Liver (tissue), 9 donors: Measurements from ENCODE around the gene SLC25A21. TPM values are rescaled to one million over a fixed set of nuclear protein-coding genes. Genes with fewer than 3 reads are reported as not detected.

Experiments
- DNase-seq: peaks from one replicate; pipeline ENCODE4 v3.0.0-alpha.2; 2017; ENCODE audit warnings: low spot score
- H3K27ac ChIP-seq, 2 donors: one replicate each; pipeline ENCODE4 v1.7.0; 2013; ENCODE audit warnings: inconsistent platforms in 2 of 2, low read length in 2 of 2, control low read depth in 1 of 2, low read depth in 1 of 2, mild to moderate bottlenecking in 1 of 2
- H3K27me3 ChIP-seq, 4 donors: one replicate each; pipeline versions ENCODE4 v1.6.1 to v1.7.0; 2013; ENCODE audit warnings: low read length in 3 of 4, inconsistent platforms in 1 of 4, mild to moderate bottlenecking in 1 of 4, moderate library complexity in 1 of 4; ENCODE audit not compliant: control insufficient read depth in 4 of 4, insufficient read depth in 4 of 4
- H3K36me3 ChIP-seq, 4 donors: one replicate each; pipeline versions ENCODE4 v1.6.1 to v1.7.0; 2013; ENCODE audit warnings: low read length in 3 of 4, mild to moderate bottlenecking in 3 of 4, low read depth in 1 of 4, moderate library complexity in 1 of 4; ENCODE audit not compliant: control insufficient read depth in 4 of 4, insufficient read depth in 3 of 4
- H3K4me1 ChIP-seq, 4 donors: one replicate each; pipeline versions ENCODE4 v1.6.1 to v1.7.0; 2013; ENCODE audit warnings: low read length in 3 of 4, mild to moderate bottlenecking in 3 of 4, moderate library complexity in 1 of 4; ENCODE audit not compliant: control insufficient read depth in 4 of 4, insufficient read depth in 4 of 4
- H3K4me3 ChIP-seq, 3 donors: one replicate each; pipeline versions ENCODE4 v1.6.1 to v1.7.0; 2013; ENCODE audit warnings: low read length in 3 of 3, control low read depth in 1 of 3, low read depth in 1 of 3, mild to moderate bottlenecking in 1 of 3
- H3K9ac ChIP-seq, 2 donors: one replicate each; pipeline ENCODE4 v1.7.0; 2013; ENCODE audit warnings: low read length in 2 of 2, mild to moderate bottlenecking in 2 of 2, moderate library complexity in 2 of 2, control low read depth in 1 of 2, low read depth in 1 of 2
- H3K9me3 ChIP-seq, 4 donors: one replicate each; pipeline versions ENCODE4 v1.6.1 to v1.7.0; 2013; ENCODE audit warnings: low read length in 3 of 4; ENCODE audit not compliant: control insufficient read depth in 4 of 4
- EGR1 ChIP-seq, 2 donors: IDR thresholded peaks; 2 replicates each; pipeline ENCODE4 v1.6.1; 2016 to 2018; ENCODE audit warnings: antibody characterized with exemption in 2 of 2, low read depth in 2 of 2
- FOXA1 ChIP-seq: IDR thresholded peaks from 2 replicates; pipeline ENCODE4 v1.6.1; 2016; ENCODE audit warnings: antibody characterized with exemption
- FOXA2 ChIP-seq: IDR thresholded peaks from 2 replicates; pipeline ENCODE4 v1.6.1; 2016; ENCODE audit warnings: antibody characterized with exemption
- GABPA ChIP-seq, 2 donors: IDR thresholded peaks in 1 of 2; conservative IDR thresholded peaks in 1 of 2; 2 replicates each; pipeline ENCODE4 v1.6.1; 2016; ENCODE audit warnings: antibody characterized with exemption in 2 of 2, mild to moderate bottlenecking in 1 of 2, moderate library complexity in 1 of 2
- HNF4A ChIP-seq, 2 donors: conservative IDR thresholded peaks; 2 replicates each; pipeline ENCODE4 v1.6.1; 2016; ENCODE audit warnings: antibody characterized with exemption in 2 of 2, mild to moderate bottlenecking in 2 of 2
- HNF4G ChIP-seq: IDR thresholded peaks from 2 replicates; pipeline ENCODE4 v1.6.1; 2016; ENCODE audit warnings: antibody characterized with exemption
- JUND ChIP-seq, 2 donors: IDR thresholded peaks; 2 replicates each; pipeline ENCODE4 v1.6.1; 2016; ENCODE audit warnings: antibody characterized with exemption in 2 of 2
- RAD21 ChIP-seq, 2 donors: IDR thresholded peaks; 2 replicates each; pipeline ENCODE4 v1.6.1; 2016; ENCODE audit warnings: antibody characterized with exemption in 2 of 2, mild to moderate bottlenecking in 2 of 2
- RXRA ChIP-seq, 2 donors: IDR thresholded peaks; 2 replicates each; pipeline ENCODE4 v1.6.1; 2017 to 2018; ENCODE audit warnings: antibody characterized with exemption in 2 of 2, mild to moderate bottlenecking in 1 of 2
- SP1 ChIP-seq: IDR thresholded peaks from 2 replicates; pipeline ENCODE4 v1.6.1; 2018; ENCODE audit warnings: antibody characterized with exemption, mild to moderate bottlenecking
- TAF1 ChIP-seq: conservative IDR thresholded peaks from 2 replicates; pipeline ENCODE4 v1.6.1; 2016; ENCODE audit warnings: antibody characterized with exemption, mild to moderate bottlenecking
- YY1 ChIP-seq: IDR thresholded peaks from 2 replicates; pipeline ENCODE4 v1.6.1; 2016; ENCODE audit warnings: antibody characterized with exemption, mild to moderate bottlenecking
- WGBS: extraction: QIAGEN DNeasy Blood & Tissue Kit; methylation state at CpG from one replicate; pipeline ENCODE4 v1.1.7; 2013; 5-methylcytosine and 5-hydroxymethylcytosine counted together
- polyA plus RNA-seq, 2 donors: library from polyadenylated mRNA; stranded (reverse) in 1 of 2; unstranded in 1 of 2; fragments of 200-250 nt in 1 of 2; fragments of >200 nt in 1 of 2; fragmentation: Nextera tagmentation in 1 of 2; extraction: Ambion mirVana in 1 of 2; gene quantifications; one replicate each; pipeline versions ENCODE4 v1.2.1 to v1.2.3, GENCODE V29; 2013 to 2015
- total RNA-seq, 2 donors: library from RNA; depleted of rRNA; stranded (reverse); fragments of >200 nt; gene quantifications; one replicate each; pipeline ENCODE4 v1.2.3, GENCODE V29; 2014
- TF ChIP-seq, protein P1 (sequence below): IDR thresholded peaks from 2 replicates; pipeline ENCODE4 v1.6.1; 2016; ENCODE audit warnings: antibody characterized with exemption
- TF ChIP-seq, protein P2 (sequence below): fragments of 150-350 bp; IDR thresholded peaks from 2 replicates; pipeline ENCODE4 v1.5.1; 2017; ENCODE audit warnings: improper control_type of control experiment, low read depth, low read length; ENCODE audit not compliant: missing input control
- TF ChIP-seq, protein P3 (sequence below): IDR thresholded peaks from 2 replicates; pipeline ENCODE4 v1.6.1; 2016; ENCODE audit warnings: antibody characterized with exemption, mild to moderate bottlenecking
- donor health status: healthy.
- donor health status: healthy.
- donor health status: healthy.
- donor health status: healthy.
- donor health status: healthy.

SLC25A21 gene
- total and polyA plus RNA-seq, 4 donors: 0.13 to 24.3 (median 0.23) TPM

DNA sequence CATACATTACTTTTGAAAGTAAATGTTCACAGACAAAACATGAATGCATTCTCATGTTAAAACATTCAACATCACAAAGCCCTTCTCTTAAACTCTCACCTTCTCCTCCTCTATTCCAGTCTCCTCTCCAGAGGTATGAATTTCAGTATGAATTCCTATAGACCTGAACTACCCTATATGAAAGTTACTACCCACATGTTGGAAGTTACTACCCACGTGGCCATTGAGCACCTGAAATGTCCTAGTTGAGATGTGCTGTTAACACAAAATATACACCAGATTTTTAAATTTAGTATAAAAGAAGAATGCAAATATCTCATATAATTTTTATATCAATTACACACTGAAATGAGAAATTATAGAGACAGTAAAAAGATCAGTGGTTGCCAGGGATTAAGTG lies 450.5 kb downstream of the SLC25A21 start:
- Histone ChIP-seq H3K4me3 (no peak overlapping the region), H3K27ac (no peak overlapping the region), H3K36me3 (no peaks in the 10 kb centered on the region), H3K27me3 (no peaks in the 10 kb centered on the region), H3K9me3 (peaks cover 0 to 3% (median 0%) of the 10 kb centered on the region in 4 donors), H3K4me1 (no peaks in the 10 kb centered on the region), H3K9ac (no peak overlapping the region)
- whole genome bisulfite sequencing: 73% methylated on average over 1 of the region's 1 CpG
- no peak for TF ChIP-seq RXRA (IDR thresholded peaks at IDR 0.05)
- TF ChIP-seq, protein P1, sequence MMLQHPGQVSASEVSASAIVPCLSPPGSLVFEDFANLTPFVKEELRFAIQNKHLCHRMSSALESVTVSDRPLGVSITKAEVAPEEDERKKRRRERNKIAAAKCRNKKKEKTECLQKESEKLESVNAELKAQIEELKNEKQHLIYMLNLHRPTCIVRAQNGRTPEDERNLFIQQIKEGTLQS: no peak
- no peak for DNase-seq

DNA sequence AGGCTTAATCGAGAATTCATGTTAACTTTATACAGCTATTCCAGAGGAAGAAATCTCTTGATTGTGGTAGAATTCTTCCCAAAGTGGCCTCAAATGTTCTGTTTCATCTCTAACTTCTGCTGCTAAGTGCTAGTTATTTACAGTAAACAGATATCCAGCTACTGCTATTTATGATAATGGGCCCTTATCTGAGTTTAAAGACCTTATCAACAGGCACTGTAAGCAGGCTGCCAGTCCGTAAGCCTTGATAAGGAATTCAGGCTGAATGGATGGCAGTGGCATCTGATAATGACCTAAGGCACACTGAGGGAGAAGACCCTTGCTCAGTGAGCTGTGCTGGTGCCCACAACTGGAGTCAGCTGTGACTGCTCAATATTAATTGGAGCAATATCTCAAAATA lies 451.7 kb downstream of the SLC25A21 start:
- Histone ChIP-seq H3K4me1 (no peaks in the 10 kb centered on the region), H3K36me3 (no peaks in the 10 kb centered on the region), H3K27ac (no peak overlapping the region), H3K9ac (no peak overlapping the region), H3K4me3 (no peak overlapping the region), H3K27me3 (no peaks in the 10 kb centered on the region), H3K9me3 (peaks cover 0 to 3% (median 0%) of the 10 kb centered on the region in 4 donors)
- DNase-seq: no peak
- TF ChIP-seq, protein P2, sequence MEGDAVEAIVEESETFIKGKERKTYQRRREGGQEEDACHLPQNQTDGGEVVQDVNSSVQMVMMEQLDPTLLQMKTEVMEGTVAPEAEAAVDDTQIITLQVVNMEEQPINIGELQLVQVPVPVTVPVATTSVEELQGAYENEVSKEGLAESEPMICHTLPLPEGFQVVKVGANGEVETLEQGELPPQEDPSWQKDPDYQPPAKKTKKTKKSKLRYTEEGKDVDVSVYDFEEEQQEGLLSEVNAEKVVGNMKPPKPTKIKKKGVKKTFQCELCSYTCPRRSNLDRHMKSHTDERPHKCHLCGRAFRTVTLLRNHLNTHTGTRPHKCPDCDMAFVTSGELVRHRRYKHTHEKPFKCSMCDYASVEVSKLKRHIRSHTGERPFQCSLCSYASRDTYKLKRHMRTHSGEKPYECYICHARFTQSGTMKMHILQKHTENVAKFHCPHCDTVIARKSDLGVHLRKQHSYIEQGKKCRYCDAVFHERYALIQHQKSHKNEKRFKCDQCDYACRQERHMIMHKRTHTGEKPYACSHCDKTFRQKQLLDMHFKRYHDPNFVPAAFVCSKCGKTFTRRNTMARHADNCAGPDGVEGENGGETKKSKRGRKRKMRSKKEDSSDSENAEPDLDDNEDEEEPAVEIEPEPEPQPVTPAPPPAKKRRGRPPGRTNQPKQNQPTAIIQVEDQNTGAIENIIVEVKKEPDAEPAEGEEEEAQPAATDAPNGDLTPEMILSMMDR: no peak
- TF ChIP-seq RAD21 (IDR thresholded peaks at IDR 0.05) (no peak), FOXA1 (no peak), RXRA (IDR thresholded peaks at IDR 0.05) (no peak), JUND (IDR thresholded peaks at IDR 0.05) (no peak), HNF4A (conservative IDR thresholded peaks at IDR 0.05) (no peak), FOXA2 (no peak), YY1 (no peak), TAF1 (no peak), GABPA (IDR thresholded peaks at IDR 0.05 in 1 of 2, conservative IDR thresholded peaks at IDR 0.05 in 1 of 2) (no peak), SP1 (no peak), HNF4G (no peak)
- 74% methylated on average over 2 of the region's 2 CpGs for whole genome bisulfite sequencing

DNA sequence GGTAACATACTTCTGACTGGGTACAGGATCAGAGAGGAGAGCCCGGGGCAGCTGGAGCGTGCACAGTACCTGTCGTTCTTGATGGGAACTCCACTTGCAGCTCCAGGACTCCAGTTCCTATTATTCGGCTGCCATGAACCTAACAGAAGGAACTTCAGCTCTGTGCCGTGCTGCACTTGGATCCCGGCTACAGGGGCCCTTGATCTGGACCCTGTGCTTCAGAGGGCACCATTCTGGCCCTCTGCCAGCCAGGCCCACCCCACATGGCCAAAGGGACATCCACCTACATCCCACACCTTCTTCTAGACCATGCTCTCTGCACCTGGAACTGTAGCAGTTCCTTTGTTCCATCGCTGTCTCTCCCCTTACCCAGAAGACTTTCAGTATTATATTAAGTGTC lies 452.6 kb downstream of the SLC25A21 start:
- Histone ChIP-seq H3K9ac (no peak overlapping the region), H3K27ac (no peak overlapping the region), H3K27me3 (no peaks in the 10 kb centered on the region), H3K4me3 (no peak overlapping the region), H3K36me3 (no peaks in the 10 kb centered on the region), H3K4me1 (no peaks in the 10 kb centered on the region), H3K9me3 (peaks cover 0 to 3% (median 0%) of the 10 kb centered on the region in 4 donors)
- DNase-seq: no peak
- TF ChIP-seq RAD21 (IDR thresholded peaks at IDR 0.05) (no peak), TAF1 (no peak), FOXA1 (no peak), SP1 (no peak), JUND (IDR thresholded peaks at IDR 0.05) (no peak), YY1 (no peak), GABPA (IDR thresholded peaks at IDR 0.05 in 1 of 2, conservative IDR thresholded peaks at IDR 0.05 in 1 of 2) (no peak), HNF4A (conservative IDR thresholded peaks at IDR 0.05) (no peak), FOXA2 (no peak), EGR1 (IDR thresholded peaks at IDR 0.05; ENCODE audit: low read depth in 2 of 2) (no peak)
- TF ChIP-seq, protein P3, sequence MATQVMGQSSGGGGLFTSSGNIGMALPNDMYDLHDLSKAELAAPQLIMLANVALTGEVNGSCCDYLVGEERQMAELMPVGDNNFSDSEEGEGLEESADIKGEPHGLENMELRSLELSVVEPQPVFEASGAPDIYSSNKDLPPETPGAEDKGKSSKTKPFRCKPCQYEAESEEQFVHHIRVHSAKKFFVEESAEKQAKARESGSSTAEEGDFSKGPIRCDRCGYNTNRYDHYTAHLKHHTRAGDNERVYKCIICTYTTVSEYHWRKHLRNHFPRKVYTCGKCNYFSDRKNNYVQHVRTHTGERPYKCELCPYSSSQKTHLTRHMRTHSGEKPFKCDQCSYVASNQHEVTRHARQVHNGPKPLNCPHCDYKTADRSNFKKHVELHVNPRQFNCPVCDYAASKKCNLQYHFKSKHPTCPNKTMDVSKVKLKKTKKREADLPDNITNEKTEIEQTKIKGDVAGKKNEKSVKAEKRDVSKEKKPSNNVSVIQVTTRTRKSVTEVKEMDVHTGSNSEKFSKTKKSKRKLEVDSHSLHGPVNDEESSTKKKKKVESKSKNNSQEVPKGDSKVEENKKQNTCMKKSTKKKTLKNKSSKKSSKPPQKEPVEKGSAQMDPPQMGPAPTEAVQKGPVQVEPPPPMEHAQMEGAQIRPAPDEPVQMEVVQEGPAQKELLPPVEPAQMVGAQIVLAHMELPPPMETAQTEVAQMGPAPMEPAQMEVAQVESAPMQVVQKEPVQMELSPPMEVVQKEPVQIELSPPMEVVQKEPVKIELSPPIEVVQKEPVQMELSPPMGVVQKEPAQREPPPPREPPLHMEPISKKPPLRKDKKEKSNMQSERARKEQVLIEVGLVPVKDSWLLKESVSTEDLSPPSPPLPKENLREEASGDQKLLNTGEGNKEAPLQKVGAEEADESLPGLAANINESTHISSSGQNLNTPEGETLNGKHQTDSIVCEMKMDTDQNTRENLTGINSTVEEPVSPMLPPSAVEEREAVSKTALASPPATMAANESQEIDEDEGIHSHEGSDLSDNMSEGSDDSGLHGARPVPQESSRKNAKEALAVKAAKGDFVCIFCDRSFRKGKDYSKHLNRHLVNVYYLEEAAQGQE: no peak
- TF ChIP-seq, protein P2: no peak
- TF ChIP-seq, protein P1: no peak
- WGBS: 92% methylated on average over 7 of the region's 7 CpGs
